ENCODE data around the gene NLRC5.

NLRC5 gene

GRCh38 chr16:57127836-57128235 lies 138.5 kb downstream of the NLRC5 start:
- DNase-seq (ENCODE audit: low spot score) = no peak

GRCh38 chr16:57128771-57129389 lies 139.5 kb downstream of the NLRC5 start:
- no peak for DNase-seq (ENCODE audit: low spot score)

DNA sequence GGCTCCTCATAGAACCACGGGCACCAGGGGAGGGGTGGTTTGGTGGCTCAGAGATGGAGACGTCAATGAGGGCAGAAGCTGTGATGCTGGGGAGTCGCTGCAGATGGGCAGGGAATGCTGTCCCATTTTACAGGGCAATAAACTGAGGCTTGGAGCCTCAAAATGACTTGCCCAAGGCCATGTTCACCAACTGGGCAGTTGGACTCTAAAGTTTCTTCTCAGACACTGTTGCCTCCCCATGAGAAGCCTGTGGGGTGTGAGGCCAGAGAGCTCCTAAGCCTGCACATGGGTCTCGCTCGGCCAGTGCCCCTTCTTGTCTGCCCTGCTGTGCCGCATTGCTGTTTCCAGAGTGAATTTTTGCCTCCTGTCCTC lies 141.6 kb downstream of the NLRC5 start:
- DNase-seq (ENCODE audit: low spot score) = no peak

DNA sequence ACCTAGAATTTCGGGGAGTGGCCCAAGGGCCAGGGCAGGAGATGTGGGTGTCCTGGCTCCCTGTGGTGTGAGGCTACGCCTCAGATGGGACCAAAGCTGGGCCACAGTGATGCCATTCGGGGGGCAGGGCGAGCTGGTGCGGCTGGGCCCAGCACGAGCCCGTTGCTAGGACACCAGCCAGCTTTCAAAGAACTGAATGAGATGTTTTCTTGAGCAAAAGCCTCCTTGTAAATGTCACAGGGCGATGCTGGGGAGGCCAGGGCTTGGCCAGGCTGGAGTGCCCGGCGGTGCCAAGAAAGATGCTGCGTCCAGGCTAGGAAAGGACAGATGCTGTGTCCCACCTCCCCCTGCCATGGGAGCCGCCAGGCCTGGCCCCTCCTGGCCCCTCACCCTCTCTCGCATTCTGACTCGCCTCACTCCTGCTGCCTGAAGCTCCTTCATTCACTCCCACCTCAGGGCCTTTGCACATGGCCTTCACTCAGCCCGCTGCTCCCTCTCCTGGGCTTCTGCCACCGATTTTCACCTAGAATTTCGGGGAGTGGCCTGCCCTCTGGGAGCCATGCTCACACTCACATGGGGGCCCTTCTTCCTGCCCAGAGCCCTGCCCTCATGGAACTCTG lies 142.1 kb downstream of the NLRC5 start:
- no peak for DNase-seq (ENCODE audit: low spot score)

- DNase-seq (ENCODE audit: low spot score) = no peak
Measured at GRCh38 chr16:57132470-57132869, 143.1 kb downstream of the NLRC5 start.

DNA sequence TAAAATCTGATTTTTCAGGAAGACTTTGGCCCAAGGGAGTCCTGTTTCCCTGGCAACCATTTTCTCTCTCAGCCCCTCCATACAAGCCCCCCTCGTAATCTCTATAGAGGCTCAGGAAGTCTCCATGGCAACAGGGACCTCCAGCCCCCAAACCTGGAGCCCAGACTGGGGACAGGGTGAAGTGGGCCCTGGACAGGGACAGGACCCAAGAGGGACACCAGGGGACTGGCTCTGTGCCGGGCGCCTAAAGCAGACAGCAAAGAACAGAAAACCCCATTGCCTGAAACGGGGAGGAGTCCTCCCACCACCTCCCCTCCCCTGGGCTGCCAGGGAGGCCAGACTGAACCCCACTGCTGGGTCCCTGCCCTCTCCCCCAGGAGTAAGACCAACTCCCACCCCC lies 143.7 kb downstream of the NLRC5 start:
- DNase-seq (ENCODE audit: low spot score) = no peak

All from RKO (cell line).